HG02610 (cell line): ENCODE results near the gene RAPGEF5.
A peak's percentile ranks its signal among the peaks of the same experiment; 100 is the strongest.
"Not testable (repeated sequence)": the region's sequence is repeated elsewhere in the genome, so short reads cannot be mapped to it uniquely, and the experiment has no call there.

Source experiments
- ATAC-seq: cut with Tn5 transposase; IDR thresholded peaks from one replicate; pipeline ENCODE4 v1.9.1; 2021; ENCODE audit warnings: mild to moderate bottlenecking, moderate library complexity; ENCODE audit not compliant: unreplicated experiment

RAPGEF5 gene

GRCh38 chr7:22094413-22095342 lies 262.3 kb downstream of the RAPGEF5 start:
- ATAC-seq = no peak

DNA sequence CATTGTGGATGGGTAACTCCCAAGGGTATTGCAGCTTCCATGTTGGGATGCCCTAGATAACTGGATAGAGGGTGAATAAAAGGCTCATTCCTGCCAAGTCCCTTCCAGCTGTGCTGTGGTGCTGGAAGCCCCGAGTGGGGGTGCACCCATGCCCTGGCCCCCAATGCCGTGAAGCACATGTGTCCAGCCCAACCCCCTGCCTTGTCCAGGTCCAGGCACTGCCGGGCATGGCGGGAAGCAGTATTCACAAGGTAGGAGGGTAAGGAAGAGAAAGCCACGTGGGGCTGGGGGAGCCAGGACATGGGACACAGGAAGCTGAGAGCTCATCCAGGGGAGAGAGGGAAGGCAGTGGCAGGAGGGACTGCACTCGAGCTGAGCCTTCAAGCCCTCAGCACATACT lies 263.0 kb downstream of the RAPGEF5 start:
- ATAC-seq = no peak

DNA sequence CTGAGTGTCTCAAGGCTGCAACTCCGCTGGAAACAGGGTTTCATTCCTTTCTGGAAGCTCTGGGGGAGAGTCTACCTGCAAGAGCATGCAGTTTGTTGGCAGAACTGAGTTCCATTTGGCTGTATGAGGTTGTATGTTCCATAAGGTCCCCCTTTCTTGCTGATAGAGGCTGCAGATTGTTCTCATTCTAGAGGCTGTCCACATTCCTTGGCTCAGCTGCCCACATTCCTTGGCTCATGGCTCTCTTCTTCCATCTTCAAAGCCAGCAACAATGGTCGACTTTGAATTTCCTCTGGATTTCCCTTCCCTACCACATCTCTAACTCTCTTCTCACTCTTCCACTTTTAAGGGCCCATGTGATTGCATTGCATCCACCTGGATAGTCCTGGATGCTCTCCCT lies 264.0 kb downstream of the RAPGEF5 start:
- no peak for ATAC-seq

GRCh38 chr7:22090958-22091525 lies 265.9 kb downstream of the RAPGEF5 start:
- ATAC-seq = not testable (repeated sequence)

GRCh38 chr7:22090512-22090911 lies 266.4 kb downstream of the RAPGEF5 start:
- ATAC-seq = no peak

- no peak for ATAC-seq
Observed at GRCh38 chr7:22090107-22090506, 266.8 kb downstream of the RAPGEF5 start.

DNA sequence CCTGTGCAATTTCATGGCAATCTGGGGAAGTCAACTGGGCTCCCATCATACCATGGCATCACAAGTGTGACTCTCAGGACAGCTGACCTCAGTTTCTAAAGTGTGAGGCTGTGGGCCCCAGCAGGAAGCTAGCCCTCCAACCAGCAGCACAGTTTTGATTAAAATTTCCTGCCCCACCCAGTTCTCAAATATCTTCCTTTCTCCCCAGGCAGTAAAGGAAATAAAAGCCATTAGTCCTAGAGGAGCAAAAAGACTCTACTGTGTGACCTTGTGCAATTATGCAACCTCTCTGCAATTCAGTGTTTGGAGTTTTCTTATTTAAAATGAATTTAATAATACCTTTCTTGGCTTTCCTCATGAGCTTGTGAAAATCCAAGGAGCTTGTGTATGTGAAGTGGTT lies 268.1 kb downstream of the RAPGEF5 start:
- ATAC-seq = no peak

GRCh38 chr7:22087861-22088260 lies 269.1 kb downstream of the RAPGEF5 start:
- ATAC-seq = no peak

- no peak for ATAC-seq
Observed at GRCh38 chr7:22083704-22084240, 273.2 kb downstream of the RAPGEF5 start.

DNA sequence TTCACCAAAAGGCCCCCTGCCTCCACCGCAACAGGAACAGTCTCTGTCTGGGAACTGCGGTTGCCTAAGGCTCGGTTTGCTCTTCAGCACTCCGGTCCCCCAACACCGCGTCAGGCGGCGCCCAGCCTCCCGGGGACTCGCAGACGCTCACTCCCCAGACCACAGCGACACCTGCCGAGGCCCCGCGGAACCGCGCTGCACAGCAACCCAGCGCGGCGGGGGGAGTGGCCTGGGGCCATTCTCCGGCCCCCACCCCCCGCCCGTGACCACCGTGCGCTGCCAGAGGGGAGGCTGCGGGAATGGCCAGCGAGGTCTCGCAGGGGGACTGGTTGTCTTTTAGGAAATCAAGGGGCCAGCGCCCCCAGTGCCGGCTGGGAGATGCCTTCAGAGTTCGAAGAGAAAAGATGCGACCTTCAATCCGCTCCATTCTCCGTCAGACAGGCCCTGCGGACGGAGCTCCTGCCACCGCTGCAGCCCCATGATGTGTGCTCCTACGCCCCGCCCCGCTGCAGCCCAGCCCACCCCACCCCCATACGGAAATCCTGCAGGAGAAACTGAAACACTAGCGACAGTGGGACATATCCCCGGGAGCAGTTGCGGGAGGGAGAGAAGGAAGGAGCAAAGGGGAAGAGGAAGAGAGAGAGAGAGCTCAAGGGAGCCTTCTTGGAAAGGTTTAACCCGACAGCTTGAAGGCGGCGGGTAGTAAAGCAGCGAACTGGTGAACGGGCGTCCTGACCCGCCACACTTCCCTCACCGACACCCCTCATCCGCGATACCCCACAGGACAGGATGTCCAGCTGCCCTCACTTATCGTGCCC lies 273.9 kb downstream of the RAPGEF5 start:
- ATAC-seq = peak; percentile 99

- peak; percentile 19 for ATAC-seq
Observed at GRCh38 chr7:22082553-22082885, 274.4 kb downstream of the RAPGEF5 start.

- not testable (repeated sequence) for ATAC-seq
Observed at GRCh38 chr7:22080219-22080618, 276.7 kb downstream of the RAPGEF5 start.

GRCh38 chr7:22078872-22079271 lies 278.1 kb downstream of the RAPGEF5 start:
- ATAC-seq = not testable (repeated sequence)

GRCh38 chr7:22075561-22075960 lies 281.4 kb downstream of the RAPGEF5 start:
- ATAC-seq = no peak

- no peak for ATAC-seq
Observed at GRCh38 chr7:22074897-22075296, 282.1 kb downstream of the RAPGEF5 start.
